Muscle layer of colon (tissue), 2 donors: ENCODE data around the gene CNTFR.

ENCODE experiments used
- H3K27ac ChIP-seq: one replicate; pipeline ENCODE4 v1.7.0; 2013; ENCODE audit warnings: low read depth, mild to moderate bottlenecking, low read length, moderate library complexity
- H3K27me3 ChIP-seq, 2 donors: one replicate each; pipeline ENCODE4 v1.7.0; 2013; ENCODE audit warnings: low read length in 2 of 2, mild to moderate bottlenecking in 2 of 2; ENCODE audit not compliant: insufficient read depth in 2 of 2, control insufficient read depth in 1 of 2
- H3K36me3 ChIP-seq: one replicate; pipeline ENCODE4 v1.7.0; 2013; ENCODE audit warnings: mild to moderate bottlenecking, low read length; ENCODE audit not compliant: insufficient read depth
- H3K4me1 ChIP-seq: one replicate; pipeline ENCODE4 v1.7.0; 2013; ENCODE audit warnings: mild to moderate bottlenecking, low read length; ENCODE audit not compliant: insufficient read depth
- H3K4me3 ChIP-seq, 2 donors: one replicate each; pipeline ENCODE4 v1.7.0; 2013; ENCODE audit warnings: low read length in 2 of 2, low read depth in 1 of 2, mild to moderate bottlenecking in 1 of 2, moderate library complexity in 1 of 2
- H3K9ac ChIP-seq: one replicate; pipeline ENCODE4 v1.7.0; 2013; ENCODE audit warnings: low read length
- H3K9me3 ChIP-seq: one replicate; pipeline ENCODE4 v1.7.0; 2013; ENCODE audit warnings: mild to moderate bottlenecking, low read length
- donor health status: abdominal sarcoma.
- donor health status: Adenocarcinoma of cecum.

Gene CNTFR

GRCh38 chr9:34564617-34565016, 24.9 kb downstream of the CNTFR start:
- peaks cover 0 to 24% of the 10 kb centered on the region in 2 donors for H3K27me3 ChIP-seq
- H3K9ac ChIP-seq = no peak overlapping the region
- no peaks in the 10 kb centered on the region for H3K9me3 ChIP-seq
- H3K4me3 ChIP-seq = no peak overlapping the region
- H3K4me1 ChIP-seq = peaks cover 10% of the 10 kb centered on the region
- H3K27ac ChIP-seq = no peak overlapping the region
- no peaks in the 10 kb centered on the region for H3K36me3 ChIP-seq

- Histone ChIP-seq H3K9ac (no peak overlapping the region), H3K36me3 (no peaks in the 10 kb centered on the region), H3K27ac (no peak overlapping the region), H3K4me3 (no peak overlapping the region), H3K4me1 (peaks cover 10% of the 10 kb centered on the region), H3K27me3 (peaks cover 0 to 34% of the 10 kb centered on the region in 2 donors), H3K9me3 (no peaks in the 10 kb centered on the region)
These were observed 26.3 kb downstream of the CNTFR start for GRCh38 chr9:34563262-34563661.

GRCh38 chr9:34562135-34562745, 27.3 kb downstream of the CNTFR start:
- Histone ChIP-seq H3K36me3 (no peaks in the 10 kb centered on the region), H3K27ac (no peak overlapping the region), H3K4me3 (no peak overlapping the region), H3K4me1 (peaks cover 10% of the 10 kb centered on the region), H3K27me3 (peaks cover 0 to 44% of the 10 kb centered on the region in 2 donors), H3K9ac (no peak overlapping the region), H3K9me3 (no peaks in the 10 kb centered on the region)

GRCh38 chr9:34560599-34561214, 28.8 kb downstream of the CNTFR start:
- Histone ChIP-seq H3K36me3 (no peaks in the 10 kb centered on the region), H3K9ac (no peak overlapping the region), H3K27me3 (peaks cover 0 to 43% of the 10 kb centered on the region in 2 donors), H3K4me1 (peaks cover 10% of the 10 kb centered on the region), H3K4me3 (no peak overlapping the region), H3K27ac (no peak overlapping the region), H3K9me3 (no peaks in the 10 kb centered on the region)

GRCh38 chr9:34559624-34560455, 29.7 kb downstream of the CNTFR start:
- peaks cover 10% of the 10 kb centered on the region for H3K4me1 ChIP-seq
- no peak overlapping the region for H3K9ac ChIP-seq
- H3K27ac ChIP-seq = no peak overlapping the region
- peaks cover 0 to 43% of the 10 kb centered on the region in 2 donors for H3K27me3 ChIP-seq
- H3K36me3 ChIP-seq = no peaks in the 10 kb centered on the region
- no peak overlapping the region for H3K4me3 ChIP-seq
- no peaks in the 10 kb centered on the region for H3K9me3 ChIP-seq

- no peak overlapping the region for H3K27ac ChIP-seq
- no peaks in the 10 kb centered on the region for H3K36me3 ChIP-seq
- H3K9ac ChIP-seq = no peak overlapping the region
- H3K9me3 ChIP-seq = no peaks in the 10 kb centered on the region
- peaks cover 10% of the 10 kb centered on the region for H3K4me1 ChIP-seq
- peaks cover 0 to 38% of the 10 kb centered on the region in 2 donors for H3K27me3 ChIP-seq
- no peak overlapping the region for H3K4me3 ChIP-seq
These were observed 30.5 kb downstream of the CNTFR start for GRCh38 chr9:34558919-34559623.

- no peak overlapping the region for H3K27ac ChIP-seq
- peaks cover 10% of the 10 kb centered on the region for H3K4me1 ChIP-seq
- H3K27me3 ChIP-seq = peaks cover 0 to 38% of the 10 kb centered on the region in 2 donors
- H3K9ac ChIP-seq = no peak overlapping the region
- H3K4me3 ChIP-seq = no peak overlapping the region
- H3K36me3 ChIP-seq = no peaks in the 10 kb centered on the region
- H3K9me3 ChIP-seq = no peaks in the 10 kb centered on the region
These were observed 31.2 kb downstream of the CNTFR start for GRCh38 chr9:34558364-34558763.

GRCh38 chr9:34557426-34558321, 31.9 kb downstream of the CNTFR start:
- Histone ChIP-seq H3K36me3 (no peaks in the 10 kb centered on the region), H3K4me3 (no peak overlapping the region), H3K27ac (no peak overlapping the region), H3K27me3 (peaks cover 0 to 38% of the 10 kb centered on the region in 2 donors), H3K4me1 (peaks cover 10% of the 10 kb centered on the region), H3K9me3 (no peaks in the 10 kb centered on the region), H3K9ac (no peak overlapping the region)

GRCh38 chr9:34556949-34557348, 32.6 kb downstream of the CNTFR start:
- H3K9me3 ChIP-seq = no peaks in the 10 kb centered on the region
- no peak overlapping the region for H3K4me3 ChIP-seq
- peaks cover 0 to 38% of the 10 kb centered on the region in 2 donors for H3K27me3 ChIP-seq
- H3K9ac ChIP-seq = no peak overlapping the region
- peaks cover 10% of the 10 kb centered on the region for H3K4me1 ChIP-seq
- no peak overlapping the region for H3K27ac ChIP-seq
- H3K36me3 ChIP-seq = no peaks in the 10 kb centered on the region

GRCh38 chr9:34555936-34556525, 33.5 kb downstream of the CNTFR start:
- Histone ChIP-seq H3K9me3 (no peaks in the 10 kb centered on the region), H3K27ac (no peak overlapping the region), H3K9ac (no peak overlapping the region), H3K4me3 (no peak overlapping the region), H3K27me3 (peaks cover 0 to 38% of the 10 kb centered on the region in 2 donors), H3K36me3 (no peaks in the 10 kb centered on the region), H3K4me1 (peaks cover 10% of the 10 kb centered on the region)
